ENCODE measurements around the gene ARHGEF17. TPM values are rescaled to one million over a fixed set of nuclear protein-coding genes. Genes with fewer than 3 reads are reported as not detected.

Gene ARHGEF17
- polyA plus RNA-seq, 2 donors = 8.2 to 11.8 TPM

GRCh38 chr11:73347067-73347466 lies 39.0 kb downstream of the ARHGEF17 start:
- peaks cover 0 to 6% of the 10 kb centered on the region in 2 donors for H3K4me1 ChIP-seq (ENCODE audit: control insufficient read depth in 2 of 2, insufficient read depth in 2 of 2, low read length in 1 of 2)
- WGBS, 2 donors = 83 to 85% methylated on average over 12 of the region's 12 CpGs
- H3K27ac ChIP-seq (ENCODE audit: low read depth in 2 of 2, low read length in 1 of 2) = no peak overlapping the region
- no peak overlapping the region for H3K4me3 ChIP-seq (ENCODE audit: low read depth in 1 of 2, low read length in 2 of 2)
- no peaks in the 10 kb centered on the region for H3K27me3 ChIP-seq (ENCODE audit: control insufficient read depth in 1 of 2, insufficient read depth in 2 of 2, low read length in 2 of 2)
- H3K36me3 ChIP-seq (ENCODE audit: control insufficient read depth in 2 of 2, insufficient read depth in 2 of 2, low read length in 1 of 2) = peaks cover 3 to 4% of the 10 kb centered on the region in 2 donors
- H3K9me3 ChIP-seq (ENCODE audit: control insufficient read depth in 2 of 2, insufficient read depth in 1 of 2, low read depth in 1 of 2, low read length in 1 of 2) = no peaks in the 10 kb centered on the region

GRCh38 chr11:73348838-73349237 lies 40.8 kb downstream of the ARHGEF17 start:
- Histone ChIP-seq H3K9me3 (ENCODE audit: control insufficient read depth in 2 of 2, insufficient read depth in 1 of 2, low read depth in 1 of 2, low read length in 1 of 2) (no peaks in the 10 kb centered on the region), H3K27me3 (ENCODE audit: control insufficient read depth in 1 of 2, insufficient read depth in 2 of 2, low read length in 2 of 2) (no peaks in the 10 kb centered on the region), H3K36me3 (ENCODE audit: control insufficient read depth in 2 of 2, insufficient read depth in 2 of 2, low read length in 1 of 2) (peaks cover 3 to 4% of the 10 kb centered on the region in 2 donors), H3K4me1 (ENCODE audit: control insufficient read depth in 2 of 2, insufficient read depth in 2 of 2, low read length in 1 of 2) (no peaks in the 10 kb centered on the region), H3K27ac (ENCODE audit: low read depth in 2 of 2, low read length in 1 of 2) (no peak overlapping the region), H3K4me3 (ENCODE audit: low read depth in 1 of 2, low read length in 2 of 2) (no peak overlapping the region)
- 83 to 88% methylated on average over 5 of the region's 5 CpGs for WGBS, 2 donors

- Histone ChIP-seq H3K27me3 (ENCODE audit: control insufficient read depth in 1 of 2, insufficient read depth in 2 of 2, low read length in 2 of 2) (no peaks in the 10 kb centered on the region), H3K4me3 (ENCODE audit: low read depth in 1 of 2, low read length in 2 of 2) (no peak overlapping the region), H3K27ac (ENCODE audit: low read depth in 2 of 2, low read length in 1 of 2) (no peak overlapping the region), H3K36me3 (ENCODE audit: control insufficient read depth in 2 of 2, insufficient read depth in 2 of 2, low read length in 1 of 2) (peaks cover 3 to 4% of the 10 kb centered on the region in 2 donors), H3K9me3 (ENCODE audit: control insufficient read depth in 2 of 2, insufficient read depth in 1 of 2, low read depth in 1 of 2, low read length in 1 of 2) (no peaks in the 10 kb centered on the region), H3K4me1 (ENCODE audit: control insufficient read depth in 2 of 2, insufficient read depth in 2 of 2, low read length in 1 of 2) (no peaks in the 10 kb centered on the region)
- WGBS, 2 donors = 55 to 60% methylated on average over 6 of the region's 6 CpGs
Measured at GRCh38 chr11:73349633-73350032, 41.6 kb downstream of the ARHGEF17 start.

GRCh38 chr11:73350908-73351636 lies 43.0 kb downstream of the ARHGEF17 start:
- Histone ChIP-seq H3K4me1 (ENCODE audit: control insufficient read depth in 2 of 2, insufficient read depth in 2 of 2, low read length in 1 of 2) (no peaks in the 10 kb centered on the region), H3K36me3 (ENCODE audit: control insufficient read depth in 2 of 2, insufficient read depth in 2 of 2, low read length in 1 of 2) (peaks cover 3 to 4% of the 10 kb centered on the region in 2 donors), H3K27me3 (ENCODE audit: control insufficient read depth in 1 of 2, insufficient read depth in 2 of 2, low read length in 2 of 2) (no peaks in the 10 kb centered on the region), H3K9me3 (ENCODE audit: control insufficient read depth in 2 of 2, insufficient read depth in 1 of 2, low read depth in 1 of 2, low read length in 1 of 2) (no peaks in the 10 kb centered on the region), H3K27ac (ENCODE audit: low read depth in 2 of 2, low read length in 1 of 2) (no peak overlapping the region), H3K4me3 (ENCODE audit: low read depth in 1 of 2, low read length in 2 of 2) (no peak overlapping the region)
- WGBS, 2 donors = 19 to 24% methylated on average over 16 of the region's 16 CpGs

GRCh38 chr11:73353422-73353821 lies 45.3 kb downstream of the ARHGEF17 start:
- 82 to 89% methylated on average over 4 of the region's 4 CpGs for WGBS, 2 donors
- Histone ChIP-seq H3K27ac (ENCODE audit: low read depth in 2 of 2, low read length in 1 of 2) (no peak overlapping the region), H3K4me3 (ENCODE audit: low read depth in 1 of 2, low read length in 2 of 2) (no peak overlapping the region), H3K9me3 (ENCODE audit: control insufficient read depth in 2 of 2, insufficient read depth in 1 of 2, low read depth in 1 of 2, low read length in 1 of 2) (no peaks in the 10 kb centered on the region), H3K36me3 (ENCODE audit: control insufficient read depth in 2 of 2, insufficient read depth in 2 of 2, low read length in 1 of 2) (peaks cover 0 to 2% of the 10 kb centered on the region in 2 donors), H3K27me3 (ENCODE audit: control insufficient read depth in 1 of 2, insufficient read depth in 2 of 2, low read length in 2 of 2) (no peaks in the 10 kb centered on the region), H3K4me1 (ENCODE audit: control insufficient read depth in 2 of 2, insufficient read depth in 2 of 2, low read length in 1 of 2) (no peaks in the 10 kb centered on the region)

GRCh38 chr11:73355109-73355508 lies 47.0 kb downstream of the ARHGEF17 start:
- peaks cover 0 to 2% of the 10 kb centered on the region in 2 donors for H3K4me1 ChIP-seq (ENCODE audit: control insufficient read depth in 2 of 2, insufficient read depth in 2 of 2, low read length in 1 of 2)
- no peaks in the 10 kb centered on the region for H3K9me3 ChIP-seq (ENCODE audit: control insufficient read depth in 2 of 2, insufficient read depth in 1 of 2, low read depth in 1 of 2, low read length in 1 of 2)
- WGBS, 2 donors = 88 to 92% methylated on average over 4 of the region's 4 CpGs
- H3K27ac ChIP-seq (ENCODE audit: low read depth in 2 of 2, low read length in 1 of 2) = no peak overlapping the region
- H3K4me3 ChIP-seq (ENCODE audit: low read depth in 1 of 2, low read length in 2 of 2) = no peak overlapping the region
- peaks cover 0 to under 1% of the 10 kb centered on the region in 2 donors for H3K36me3 ChIP-seq (ENCODE audit: control insufficient read depth in 2 of 2, insufficient read depth in 2 of 2, low read length in 1 of 2)
- H3K27me3 ChIP-seq (ENCODE audit: control insufficient read depth in 1 of 2, insufficient read depth in 2 of 2, low read length in 2 of 2) = no peaks in the 10 kb centered on the region

- Histone ChIP-seq H3K4me3 (ENCODE audit: low read depth in 1 of 2, low read length in 2 of 2) (no peak overlapping the region), H3K27me3 (ENCODE audit: control insufficient read depth in 1 of 2, insufficient read depth in 2 of 2, low read length in 2 of 2) (no peaks in the 10 kb centered on the region), H3K4me1 (ENCODE audit: control insufficient read depth in 2 of 2, insufficient read depth in 2 of 2, low read length in 1 of 2) (peaks cover 0 to 2% of the 10 kb centered on the region in 2 donors), H3K9me3 (ENCODE audit: control insufficient read depth in 2 of 2, insufficient read depth in 1 of 2, low read depth in 1 of 2, low read length in 1 of 2) (no peaks in the 10 kb centered on the region), H3K27ac (ENCODE audit: low read depth in 2 of 2, low read length in 1 of 2) (no peak overlapping the region), H3K36me3 (ENCODE audit: control insufficient read depth in 2 of 2, insufficient read depth in 2 of 2, low read length in 1 of 2) (peaks cover 0 to 11% of the 10 kb centered on the region in 2 donors)
- 91 to 92% methylated on average over 22 of the region's 22 CpGs for WGBS, 2 donors
Measured at GRCh38 chr11:73356979-73357860, 49.1 kb downstream of the ARHGEF17 start.

GRCh38 chr11:73358071-73358470 lies 50.0 kb downstream of the ARHGEF17 start:
- H3K4me1 ChIP-seq (ENCODE audit: control insufficient read depth in 2 of 2, insufficient read depth in 2 of 2, low read length in 1 of 2) = peaks cover 0 to 2% of the 10 kb centered on the region in 2 donors
- no peaks in the 10 kb centered on the region for H3K9me3 ChIP-seq (ENCODE audit: control insufficient read depth in 2 of 2, insufficient read depth in 1 of 2, low read depth in 1 of 2, low read length in 1 of 2)
- peaks cover 0 to 15% of the 10 kb centered on the region in 2 donors for H3K36me3 ChIP-seq (ENCODE audit: control insufficient read depth in 2 of 2, insufficient read depth in 2 of 2, low read length in 1 of 2)
- WGBS, 2 donors = 79% methylated on average over 5 of the region's 5 CpGs
- no peak overlapping the region for H3K4me3 ChIP-seq (ENCODE audit: low read depth in 1 of 2, low read length in 2 of 2)
- H3K27ac ChIP-seq (ENCODE audit: low read depth in 2 of 2, low read length in 1 of 2) = no peak overlapping the region
- H3K27me3 ChIP-seq (ENCODE audit: control insufficient read depth in 1 of 2, insufficient read depth in 2 of 2, low read length in 2 of 2) = no peaks in the 10 kb centered on the region

- Histone ChIP-seq H3K27ac (ENCODE audit: low read depth in 2 of 2, low read length in 1 of 2) (no peak overlapping the region), H3K27me3 (ENCODE audit: control insufficient read depth in 1 of 2, insufficient read depth in 2 of 2, low read length in 2 of 2) (no peaks in the 10 kb centered on the region)
Measured at GRCh38 chr11:73359341-73359740, 51.3 kb downstream of the ARHGEF17 start.

More at GRCh38 chr11:73359341-73359740, 51.3 kb downstream of the ARHGEF17 start:
- H3K36me3 ChIP-seq (ENCODE audit: control insufficient read depth in 2 of 2, insufficient read depth in 2 of 2, low read length in 1 of 2) = peaks cover 3 to 22% of the 10 kb centered on the region in 2 donors
- 75 to 77% methylated on average over 11 of the region's 11 CpGs for WGBS, 2 donors
- H3K4me1 ChIP-seq (ENCODE audit: control insufficient read depth in 2 of 2, insufficient read depth in 2 of 2, low read length in 1 of 2) = peaks cover 0 to 2% of the 10 kb centered on the region in 2 donors
- no peaks in the 10 kb centered on the region for H3K9me3 ChIP-seq (ENCODE audit: control insufficient read depth in 2 of 2, insufficient read depth in 1 of 2, low read depth in 1 of 2, low read length in 1 of 2)
- no peak overlapping the region for H3K4me3 ChIP-seq (ENCODE audit: low read depth in 1 of 2, low read length in 2 of 2)

All from esophagus (tissue), 2 donors.